ENCODE measurements around the gene IFNL1. TPM values are rescaled to one million over a fixed set of nuclear protein-coding genes. Genes with fewer than 3 reads are reported as not detected.

The IFNL1 gene
- total RNA-seq (2022; extraction: Qiagen RNA extraction): 0.11 TPM in 1 of 5 replicates, not detected in the others

GRCh38 chr19:39296055-39296645 lies at the start of gene IFNL1:
Gene IFNL1 (plus strand): TSS chr19:39296407. CDS start chr19:39296422, 15 bp downstream.

DNA sequence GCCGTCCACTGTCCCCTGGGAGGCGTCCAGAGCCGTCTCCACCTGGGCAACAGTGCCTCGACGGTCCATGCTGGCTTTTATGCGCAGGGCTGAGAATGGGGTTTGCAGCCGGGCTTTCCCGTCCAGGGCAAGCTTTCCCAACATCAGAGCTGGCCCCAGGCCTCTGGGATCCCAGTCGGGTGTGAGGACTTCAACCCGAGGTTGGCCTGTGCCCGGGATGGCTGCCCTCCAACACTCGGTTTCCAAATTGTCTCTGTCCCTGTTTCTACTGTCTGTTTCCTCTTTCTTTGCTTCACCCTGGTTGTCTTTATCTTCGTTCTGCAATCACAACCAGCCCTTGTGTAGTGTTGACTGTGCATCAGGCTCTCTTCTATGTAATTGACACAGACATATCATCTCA lies 47.4 kb upstream of the IFNL1 start, which contains the start of gene IFNL4:
Gene IFNL4 (minus strand): TSS at position 51 of the 400 bp plus-strand sequence.

DNA sequence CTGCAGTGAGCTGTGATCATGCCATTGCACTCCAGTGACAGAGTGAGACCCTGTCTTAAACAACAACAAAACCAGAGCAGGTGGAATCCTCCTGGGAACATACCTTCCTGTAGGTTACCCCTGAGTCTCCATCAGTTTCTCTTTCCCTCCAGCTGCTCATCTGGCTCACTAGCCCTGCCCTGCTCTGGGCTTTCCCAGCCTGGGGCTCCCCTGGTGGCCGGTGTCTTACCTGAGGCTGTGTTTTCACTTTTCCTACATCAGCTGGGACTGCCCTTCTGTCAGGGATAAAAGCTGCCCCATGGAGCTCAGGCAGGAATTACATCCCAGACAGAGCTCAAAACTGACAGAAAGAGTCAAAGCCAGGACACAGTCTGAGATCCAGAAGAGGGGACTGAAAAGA lies 28.1 kb upstream of the IFNL1 start, which contains the start of gene IFNL2:
Gene IFNL2 (plus strand): TSS at position 312 of the 400 bp plus-strand sequence. CDS start 173 bp downstream, outside the sequence.

DNA sequence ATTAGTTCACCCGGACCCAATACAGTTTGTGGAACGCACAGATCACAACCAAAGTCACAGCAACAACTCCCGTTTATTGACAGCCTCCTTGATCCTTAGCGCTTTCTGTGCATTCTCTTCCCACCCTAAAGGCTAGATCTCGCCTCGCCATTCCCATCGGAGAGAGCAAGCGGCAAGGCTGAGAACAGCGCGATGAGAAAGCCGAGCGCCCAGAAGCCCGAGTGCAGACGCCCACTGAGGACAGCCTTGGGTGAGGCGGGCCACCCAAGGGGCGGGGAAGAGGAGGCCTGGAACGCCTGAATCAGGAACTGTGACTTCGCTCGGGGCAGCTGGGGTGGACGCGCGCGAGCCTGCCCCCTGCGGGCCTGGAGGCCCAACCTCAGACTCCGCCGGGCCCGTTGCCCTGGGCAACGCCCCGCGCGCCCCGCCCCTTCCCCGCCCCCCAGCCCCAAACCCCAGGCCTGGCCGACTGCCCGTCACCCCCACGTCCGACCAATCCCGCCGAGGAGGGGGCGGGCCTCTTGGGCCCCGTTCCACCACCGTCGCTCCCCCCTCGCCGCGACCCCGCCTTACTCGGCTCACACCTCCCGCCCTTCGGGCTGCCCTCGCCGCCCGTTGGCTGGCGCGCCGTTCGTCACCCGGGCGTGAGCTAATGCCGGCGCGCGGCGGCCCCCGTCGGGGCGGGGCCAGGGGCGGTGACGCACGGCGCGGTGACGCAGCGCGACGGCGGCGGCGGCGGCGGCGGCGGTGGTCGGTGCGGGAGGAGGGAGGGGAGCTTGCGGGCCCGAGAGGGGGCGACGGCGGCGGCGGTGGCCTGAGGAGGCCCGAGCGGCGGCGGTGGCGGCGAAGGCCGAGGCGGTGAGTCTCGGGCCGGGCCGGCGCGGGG lies 45.8 kb downstream of the IFNL1 start, which contains the start of gene SAMD4B:
Gene SAMD4B (plus strand): TSS at position 703 of the 886 bp plus-strand sequence. CDS start 14,473 bp downstream, outside the sequence.

Other genes starting within 250 kb of the IFNL1 start
- gene ACP7, start 212.0 kb upstream of the IFNL1 start, total RNA-seq (2022; extraction: Qiagen RNA extraction): 0.05 to 0.10 TPM (median 0.05 TPM) in 4 of 5 replicates, not detected in the other
- gene PAK4, start 170.6 kb upstream of the IFNL1 start, total RNA-seq (2022; extraction: Qiagen RNA extraction): 94.0 to 118 TPM (median 111 TPM) in 5 replicates
- 1.0 to 2.0 TPM (median 1.4 TPM) in 5 replicates for gene NCCRP1, start 99.4 kb upstream of the IFNL1 start, total RNA-seq (2022; extraction: Qiagen RNA extraction)
- not detected in 5 replicates for gene SYCN, start 92.1 kb upstream of the IFNL1 start, total RNA-seq (2022; extraction: Qiagen RNA extraction)
- not detected in 5 replicates for gene IFNL3, start 51.4 kb upstream of the IFNL1 start, total RNA-seq (2022; extraction: Qiagen RNA extraction)
- not detected in 5 replicates for gene IFNL4, start 47.6 kb upstream of the IFNL1 start, total RNA-seq (2022; extraction: Qiagen RNA extraction)
- not detected in 5 replicates for gene IFNL2, start 28.0 kb upstream of the IFNL1 start, total RNA-seq (2022; extraction: Qiagen RNA extraction)
- gene LRFN1, start 24.5 kb downstream of the IFNL1 start, total RNA-seq (2022; extraction: Qiagen RNA extraction): 7.1 to 10.3 TPM (median 9.5 TPM) in 5 replicates
- gene GMFG, start 39.6 kb downstream of the IFNL1 start, total RNA-seq (2022; extraction: Qiagen RNA extraction): 0.27 to 0.55 TPM (median 0.44 TPM) in 5 replicates
- gene SAMD4B, start 46.0 kb downstream of the IFNL1 start, total RNA-seq (2022; extraction: Qiagen RNA extraction): 118 to 175 TPM (median 163 TPM) in 5 replicates
- gene PAF1, start 94.7 kb downstream of the IFNL1 start, total RNA-seq (2022; extraction: Qiagen RNA extraction): 73.9 to 76.7 TPM (median 75.8 TPM) in 5 replicates
- 72.3 to 77.0 TPM (median 74.1 TPM) in 5 replicates for gene MED29, start 95.0 kb downstream of the IFNL1 start, total RNA-seq (2022; extraction: Qiagen RNA extraction)
- 193 to 296 TPM (median 229 TPM) in 5 replicates for gene ZFP36, start 110.4 kb downstream of the IFNL1 start, total RNA-seq (2022; extraction: Qiagen RNA extraction)
- gene PLEKHG2, start 116.3 kb downstream of the IFNL1 start, total RNA-seq (2022; extraction: Qiagen RNA extraction): 81.1 to 117 TPM (median 104 TPM) in 5 replicates
- 6,355 to 7,942 TPM (median 7,642 TPM) in 5 replicates for gene RPS16, start 139.5 kb downstream of the IFNL1 start, total RNA-seq (2022; extraction: Qiagen RNA extraction)
- gene SUPT5H, start 149.2 kb downstream of the IFNL1 start, total RNA-seq (2022; extraction: Qiagen RNA extraction): 171 to 194 TPM (median 177 TPM) in 5 replicates
- 176 to 224 TPM (median 211 TPM) in 5 replicates for gene TIMM50, start 184.4 kb downstream of the IFNL1 start, total RNA-seq (2022; extraction: Qiagen RNA extraction)
- gene DLL3, start 202.5 kb downstream of the IFNL1 start, total RNA-seq (2022; extraction: Qiagen RNA extraction): 6.9 to 11.1 TPM (median 10.3 TPM) in 5 replicates
- not detected in 5 replicates for gene SELENOV, start 218.7 kb downstream of the IFNL1 start, total RNA-seq (2022; extraction: Qiagen RNA extraction)
- 6.5 to 9.7 TPM (median 7.7 TPM) in 5 replicates for gene EID2B, start 236.4 kb downstream of the IFNL1 start, total RNA-seq (2022; extraction: Qiagen RNA extraction)
- 32.7 to 45.7 TPM (median 42.6 TPM) in 5 replicates for gene EID2, start 243.8 kb downstream of the IFNL1 start, total RNA-seq (2022; extraction: Qiagen RNA extraction)

All from A549 treated with AZD2906 at 1 μM for 4 hours (cell line).